ENCODE measurements around the gene MYO15A.

MYO15A gene

GRCh38 chr17:18157354-18157985 lies 48.9 kb downstream of the MYO15A start:
- no peak for DNase-seq (ENCODE audit: low read depth in 2 of 3, low spot score in 2 of 3)

- DNase-seq (ENCODE audit: low read depth in 2 of 3, low spot score in 2 of 3) = peak; percentile 80 to 94 (median 94)
Measured at GRCh38 chr17:18158022-18158600, 49.6 kb downstream of the MYO15A start.

DNA sequence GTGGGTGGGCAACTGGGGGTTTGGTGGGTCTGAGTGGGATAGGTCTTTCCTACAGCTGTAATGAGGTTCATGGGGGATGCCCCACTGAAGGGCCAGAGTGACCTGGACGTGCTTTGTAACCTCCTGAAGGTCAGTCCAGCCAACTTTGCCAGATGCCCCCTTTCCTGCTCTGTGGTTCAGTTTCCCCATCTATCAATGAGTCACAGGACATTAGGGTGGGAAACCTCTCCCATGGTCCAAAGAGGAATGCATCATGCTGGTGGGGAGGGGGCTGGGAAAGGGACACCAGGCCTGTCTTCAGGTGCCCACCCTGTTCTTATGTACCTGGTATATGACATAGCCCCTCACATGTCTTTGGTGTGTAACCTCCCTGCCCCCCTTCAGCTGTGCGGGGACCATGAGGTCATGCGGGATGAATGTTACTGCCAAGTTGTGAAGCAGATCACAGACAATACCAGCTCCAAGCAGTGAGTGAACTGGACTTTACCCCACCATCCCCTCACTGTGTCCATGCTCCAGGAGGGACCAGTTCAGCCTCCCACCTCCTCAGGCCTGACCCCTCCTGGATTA lies 51.1 kb downstream of the MYO15A start:
- no peak for DNase-seq (ENCODE audit: low read depth in 2 of 3, low spot score in 2 of 3)

DNA sequence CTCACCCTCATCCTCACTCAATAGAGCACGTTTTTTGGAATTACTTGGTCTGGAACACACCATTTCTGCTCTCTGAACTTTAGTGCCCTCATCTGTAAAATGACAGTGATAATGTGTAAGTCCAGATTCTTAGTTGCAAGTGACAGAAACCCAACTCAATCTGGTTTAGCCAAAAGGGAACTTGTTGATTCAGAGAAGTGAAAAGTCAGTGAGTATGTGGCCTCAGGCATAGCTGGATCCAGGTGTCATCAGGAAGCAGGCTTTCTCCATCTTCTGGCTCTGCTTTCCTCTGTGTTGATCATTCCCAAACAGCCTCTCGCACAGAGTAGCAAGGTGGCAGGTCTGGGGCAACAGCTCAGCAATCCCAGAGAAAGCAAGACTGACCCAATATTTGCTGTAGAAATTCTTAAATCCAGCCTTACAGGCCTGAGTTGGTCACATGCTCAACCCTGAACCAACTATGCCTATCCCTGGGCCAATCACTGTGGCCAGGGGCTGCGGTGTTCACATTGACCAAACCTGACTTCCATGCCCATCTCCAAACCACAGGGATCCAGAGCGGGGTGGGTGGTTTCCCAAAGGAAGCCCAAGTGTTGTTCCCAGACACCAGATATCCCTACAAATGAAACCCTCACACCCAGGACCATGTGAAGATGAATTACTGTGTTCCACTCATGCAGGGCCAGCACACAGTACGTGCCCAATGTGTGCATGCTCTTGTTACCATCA lies 51.7 kb downstream of the MYO15A start:
- DNase-seq (ENCODE audit: low read depth in 2 of 3, low spot score in 2 of 3) = no peak

- no peak for DNase-seq (ENCODE audit: low read depth in 2 of 3, low spot score in 2 of 3)
Measured at GRCh38 chr17:18161207-18162145, 52.9 kb downstream of the MYO15A start.

DNA sequence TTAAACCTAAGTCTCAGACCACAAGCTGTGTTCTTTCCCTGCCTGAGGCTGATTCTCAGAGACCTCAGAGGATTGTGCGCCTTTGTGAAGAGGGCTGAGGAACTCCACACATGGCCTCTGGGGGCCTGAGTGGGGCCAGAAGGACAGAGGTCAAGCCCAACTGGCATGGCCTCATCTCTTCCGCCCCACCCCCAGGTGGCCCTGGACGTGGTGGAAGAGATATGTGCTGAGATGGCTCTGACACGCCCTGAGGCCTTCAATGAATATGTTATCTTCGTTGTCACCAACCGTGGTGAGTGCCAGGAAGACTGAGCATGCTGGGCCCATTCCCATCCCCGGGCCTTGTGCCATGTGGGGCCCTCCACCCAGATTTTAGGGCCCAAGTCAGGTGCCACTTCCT lies 55.0 kb downstream of the MYO15A start:
- DNase-seq (ENCODE audit: low read depth in 2 of 3, low spot score in 2 of 3) = no peak

DNA sequence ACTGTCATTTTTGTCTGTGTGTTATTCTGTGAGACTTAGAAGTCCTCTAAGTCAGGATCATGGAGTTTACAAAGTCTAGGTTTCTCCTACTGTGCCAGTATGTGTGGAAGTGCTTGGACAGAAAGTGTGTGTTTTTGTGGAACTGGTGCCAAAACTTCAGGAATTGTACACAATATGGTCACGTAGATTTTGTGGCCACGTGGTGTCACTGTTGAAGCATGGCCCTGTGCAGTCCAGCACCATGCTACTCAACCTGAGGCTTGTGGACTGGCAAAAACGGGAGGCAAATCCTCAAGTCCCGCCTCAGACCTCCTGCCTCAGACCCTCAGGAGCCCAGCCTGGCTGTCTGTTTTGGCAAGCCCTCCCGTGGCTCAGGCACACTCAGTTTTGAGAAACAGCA lies 58.3 kb downstream of the MYO15A start:
- no peak for DNase-seq (ENCODE audit: low read depth in 2 of 3, low spot score in 2 of 3)

GRCh38 chr17:18167421-18167820 lies 58.9 kb downstream of the MYO15A start:
- DNase-seq (ENCODE audit: low read depth in 2 of 3, low spot score in 2 of 3) = no peak

DNA sequence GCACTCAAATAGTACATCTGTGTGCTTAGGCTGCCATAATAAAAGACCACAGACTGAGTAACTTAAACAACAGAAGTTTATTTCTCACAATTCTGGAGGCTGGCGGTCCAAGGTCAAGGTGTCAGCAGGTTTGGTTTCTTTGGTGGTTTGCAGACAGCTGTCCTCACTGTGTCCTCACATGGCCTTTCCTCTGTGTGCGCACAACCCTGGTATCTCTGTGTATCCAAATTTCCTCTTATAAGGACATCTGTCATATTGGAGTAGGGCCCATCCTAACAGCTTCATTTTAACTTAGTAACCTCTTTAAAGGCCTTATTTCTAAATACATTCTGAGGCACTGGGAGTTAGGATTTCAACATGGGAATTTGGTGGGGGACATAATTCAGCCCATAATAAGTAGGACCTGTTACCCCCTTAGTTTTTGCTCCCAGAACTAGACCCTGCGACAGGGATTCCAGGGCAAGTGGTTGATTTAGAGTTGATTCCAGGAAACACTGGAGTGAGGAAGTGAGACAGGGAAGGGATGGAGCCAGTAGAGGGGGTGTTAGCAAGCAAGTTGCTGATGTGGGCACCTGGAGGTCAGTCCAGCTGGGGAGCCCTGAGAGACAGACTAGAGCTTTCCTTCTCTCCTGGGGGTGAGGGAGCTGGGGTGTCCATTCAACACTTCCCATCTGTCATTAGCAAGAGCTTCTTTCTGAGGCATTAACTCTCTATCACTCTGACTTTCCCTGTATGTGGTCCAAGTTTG lies 64.1 kb downstream of the MYO15A start:
- no peak for DNase-seq (ENCODE audit: low read depth in 2 of 3, low spot score in 2 of 3)

GRCh38 chr17:18173740-18174139 lies 65.2 kb downstream of the MYO15A start:
- DNase-seq (ENCODE audit: low read depth in 2 of 3, low spot score in 2 of 3) = no peak

- DNase-seq (ENCODE audit: low read depth in 2 of 3, low spot score in 2 of 3) = no peak
Measured at GRCh38 chr17:18176176-18176575, 67.6 kb downstream of the MYO15A start.

DNA sequence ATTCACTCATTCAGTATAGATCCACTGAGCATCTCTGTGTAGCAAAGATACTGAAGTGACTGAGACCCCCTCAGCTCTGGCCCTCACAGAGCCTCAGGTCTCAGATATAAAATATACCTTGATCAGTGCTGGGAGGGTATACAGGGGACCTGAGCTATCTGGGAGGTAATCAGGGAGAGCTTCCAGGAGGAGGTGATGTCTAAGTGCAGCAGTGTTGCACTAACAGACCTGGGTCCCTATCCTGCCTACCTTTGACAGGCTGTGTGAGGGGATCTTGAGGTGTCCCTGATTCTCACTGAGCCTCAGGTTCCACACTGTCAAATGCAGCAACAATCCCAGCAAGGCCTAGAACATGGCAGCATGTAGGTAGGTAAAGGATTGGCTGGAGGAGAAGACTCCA lies 68.6 kb downstream of the MYO15A start:
- no peak for DNase-seq (ENCODE audit: low read depth in 2 of 3, low spot score in 2 of 3)

- DNase-seq (ENCODE audit: low read depth in 2 of 3, low spot score in 2 of 3) = no peak
Measured at GRCh38 chr17:18177722-18178121, 69.2 kb downstream of the MYO15A start.

- no peak for DNase-seq (ENCODE audit: low read depth in 2 of 3, low spot score in 2 of 3)
Measured at GRCh38 chr17:18179196-18179595, 70.6 kb downstream of the MYO15A start.

DNA sequence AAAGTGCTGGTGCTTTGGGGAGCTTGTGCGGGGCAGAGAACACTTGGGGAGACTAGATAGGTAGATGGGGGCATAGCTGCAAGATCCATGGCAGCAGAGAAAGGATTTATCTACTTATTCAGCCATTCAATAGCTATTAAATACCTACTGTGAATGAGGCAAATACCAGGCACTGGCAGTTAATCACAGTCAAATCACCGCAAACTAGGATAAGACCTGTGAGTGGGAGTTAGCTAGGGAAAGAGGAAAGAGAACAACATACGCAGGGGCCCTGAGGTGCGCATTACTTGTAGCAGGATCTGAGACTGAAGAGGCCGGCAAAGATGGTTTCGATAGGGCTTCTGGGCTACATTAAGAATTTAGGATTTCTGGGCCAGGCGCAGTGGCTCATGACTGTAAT lies 71.2 kb downstream of the MYO15A start:
- DNase-seq (ENCODE audit: low read depth in 2 of 3, low spot score in 2 of 3) = no peak

GRCh38 chr17:18181358-18181757 lies 72.8 kb downstream of the MYO15A start:
- peak in 2 of 3 experiments; percentile 14 to 30 for DNase-seq (ENCODE audit: low read depth in 2 of 3, low spot score in 2 of 3)

GRCh38 chr17:18182110-18182977 lies 73.8 kb downstream of the MYO15A start:
- no peak for DNase-seq (ENCODE audit: low read depth in 2 of 3, low spot score in 2 of 3)

- DNase-seq (ENCODE audit: low read depth in 2 of 3, low spot score in 2 of 3) = peak; percentile 63 to 76 (median 66)
Measured at GRCh38 chr17:18182978-18183333, 74.4 kb downstream of the MYO15A start.

- DNase-seq (ENCODE audit: low read depth in 2 of 3, low spot score in 2 of 3) = peak; percentile 96 to 97 (median 96)
Measured at GRCh38 chr17:18183334-18184142, 75.0 kb downstream of the MYO15A start, which contains the start of gene ALKBH5. ALKBH5 (plus strand) TSS chr17:18183828; CDS start chr17:18184244, 416 bp downstream.

Measured in activated CD8-positive, alpha-beta memory T cell treated with anti-CD3 and anti-CD28 coated beads for 48 hours (primary cell).